ENCODE measurements around the gene CCDC18. TPM values are rescaled to one million over a fixed set of nuclear protein-coding genes. Genes with fewer than 3 reads are reported as not detected.

CCDC18 gene
- total RNA-seq, 2 experiments from 2014 or later: 46.5 to 59.0 TPM

DNA sequence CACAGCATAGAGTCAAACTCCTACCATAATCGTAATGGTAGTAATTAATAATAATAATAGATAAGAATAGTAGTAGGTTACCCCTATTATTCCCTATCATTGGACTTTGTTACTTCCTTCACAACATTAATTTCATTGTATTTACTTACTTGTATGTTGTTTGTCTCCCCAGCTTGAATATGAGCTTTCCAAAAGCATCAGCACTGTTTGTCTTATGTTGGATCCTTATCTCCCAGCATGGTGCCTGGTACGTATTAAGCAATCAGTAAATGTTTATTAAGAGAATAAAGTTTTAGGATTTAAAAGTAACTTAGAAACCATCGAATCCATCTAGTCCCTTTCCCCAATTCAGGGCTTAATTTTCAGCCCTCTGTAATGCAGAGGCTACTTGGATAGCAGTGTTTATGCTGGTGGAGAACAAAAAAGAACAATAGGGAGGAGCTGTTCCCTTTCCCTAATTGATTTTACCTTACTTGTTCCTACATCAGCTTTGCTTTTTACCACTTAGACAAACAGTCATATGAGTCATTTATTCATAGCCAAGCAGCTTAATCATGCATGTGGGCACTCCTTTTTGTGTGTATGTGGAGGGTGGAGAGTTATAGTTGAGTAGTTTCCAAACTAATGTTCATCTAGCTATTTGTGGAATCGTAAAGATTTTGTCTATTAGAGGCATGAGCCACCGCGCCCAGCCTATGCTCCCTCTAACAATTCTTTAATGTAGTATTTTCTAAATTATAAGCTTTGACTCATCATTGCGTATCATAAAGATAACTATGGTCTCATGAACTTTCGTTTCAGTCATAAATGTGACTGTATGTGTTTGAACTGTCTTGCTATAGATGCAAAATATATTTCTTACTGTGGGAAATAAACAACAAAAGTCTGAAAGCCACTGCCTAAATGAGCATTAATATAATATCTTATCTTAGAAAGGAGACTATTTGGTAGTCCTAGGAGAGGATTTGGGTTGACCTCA lies 144.3 kb downstream of the CCDC18 start:
- H3K9me2 ChIP-seq (ENCODE audit: insufficient read depth, low read length): no peaks in the 10 kb centered on the region
- DNase-seq (ENCODE audit: low spot score): no peak
- H3K36me3 ChIP-seq (ENCODE audit: insufficient read depth, low read length): no peaks in the 10 kb centered on the region
- no peak overlapping the region for H3K4me2 ChIP-seq (ENCODE audit: low read length)
- POLR2A ChIA-PET: interaction anchor here (0.6 to 1.5 kb wide), 5 partner anchors 13 to 33 kb away, joined by 3 to 4 read pairs (median 3); no protein-coding TSS in a partner anchor
- TF ChIP-seq CTCF (conservative IDR thresholded peaks at IDR 0.05; ENCODE audit: low read length) (no peak), EZH2phosphoT487 (IDR thresholded peaks at IDR 0.05; ENCODE audit: borderline replicate concordance, low read depth, low read length) (no peak)
- CTCF ChIA-PET (ENCODE audit: unreplicated experiment): interaction anchor here (1.2 kb wide), 1 partner anchor 20 kb away, joined by 4 read pairs; no protein-coding TSS in a partner anchor
- H2AFZ ChIP-seq (ENCODE audit: low read length): no peak overlapping the region
- H3K27ac ChIP-seq (ENCODE audit: low read depth, low read length, poor library complexity, severe bottlenecking): no peak overlapping the region
- H4K20me1 ChIP-seq (ENCODE audit: insufficient read depth, low read length): no peaks in the 10 kb centered on the region
- BruUV-seq (replicated peaks): no TSS peak
- no peak overlapping the region for H3K4me3 ChIP-seq (ENCODE audit: low read depth, low read length, poor library complexity, severe bottlenecking)
- intact Hi-C loops (cut with micrococcal nuclease; ENCODE audit: unreplicated experiment): no loop called here
- H3K4me1 ChIP-seq (ENCODE audit: insufficient read depth, low read length, poor library complexity, severe bottlenecking): peaks cover 14% of the 10 kb centered on the region
- no peaks in the 10 kb centered on the region for H3K9me3 ChIP-seq (ENCODE audit: low read length)
- H3K79me2 ChIP-seq (ENCODE audit: insufficient read depth, low read depth, low read length): no peaks in the 10 kb centered on the region

Small RNA genes within 50 kb of the gene (small RNA-seq; reads per million reads assigned to genes)
- gene AC126124.1 (not detected), gene AL139421.1 (not detected)

Other genes starting within 250 kb of the CCDC18 start
- gene DIPK1A, start 219.3 kb upstream of the CCDC18 start, total RNA-seq (2014; rRNA removed; shearing (Covaris generic)): 13.0 and 13.5 TPM in 2 replicates
- gene DIPK1A, start 219.3 kb upstream of the CCDC18 start, total RNA-seq (2022): 25.4 and 26.2 TPM in 2 replicates
- 48.1 and 51.7 TPM in 2 replicates for gene MTF2, start 101.4 kb upstream of the CCDC18 start, total RNA-seq (2014; rRNA removed; shearing (Covaris generic))
- 112 and 120 TPM in 2 replicates for gene MTF2, start 101.4 kb upstream of the CCDC18 start, total RNA-seq (2022)
- gene TMED5, start 311 bp upstream of the CCDC18 start, total RNA-seq (2014; rRNA removed; shearing (Covaris generic)): 40.3 and 43.1 TPM in 2 replicates
- 49.1 and 49.2 TPM in 2 replicates for gene TMED5, start 311 bp upstream of the CCDC18 start, total RNA-seq (2022)
- gene DR1, start 165.2 kb downstream of the CCDC18 start, total RNA-seq (2014; rRNA removed; shearing (Covaris generic)): 61.3 and 81.3 TPM in 2 replicates
- 90.4 and 102 TPM in 2 replicates for gene DR1, start 165.2 kb downstream of the CCDC18 start, total RNA-seq (2022)

All from OCI-LY7 (cell line).